Esophagus squamous epithelium (tissue), 5 donors: Measurements from ENCODE around the gene ARPC3. TPM values are rescaled to one million over a fixed set of nuclear protein-coding genes. Genes with fewer than 3 reads are reported as not detected.
"Not testable (repeated sequence)": the region's sequence is repeated elsewhere in the genome, so short reads cannot be mapped to it uniquely, and the experiment has no call there.

Experiments used
- DNase-seq: peaks from one replicate; lab custom pipeline; 2025; lab: John Stamatoyannopoulos, UW
- H3K27ac ChIP-seq, 4 donors: fragments of 200-600 bp; sonication (generic); one replicate each; pipeline ENCODE4 v1.5.1; 2016 to 2019; ENCODE audit warnings: mild to moderate bottlenecking in 1 of 4
- H3K27me3 ChIP-seq, 4 donors: fragments of 200-600 bp; sonication (generic); 1 replicate in 3 of 4; 2 replicates in 1 of 4; pipeline versions ENCODE4 v1.5.1 to v1.6.0; 2017 to 2021; ENCODE audit warnings: antibody characterized with exemption in 1 of 4
- H3K36me3 ChIP-seq, 3 donors: fragments of 200-600 bp; sonication (generic); one replicate each; pipeline ENCODE4 v1.5.1; 2016 to 2019
- H3K4me1 ChIP-seq, 3 donors: fragments of 200-600 bp; sonication (generic); one replicate each; pipeline ENCODE4 v1.5.1; 2017 to 2019
- H3K4me3 ChIP-seq, 4 donors: fragments of 200-600 bp; sonication (generic); 1 replicate in 3 of 4; 2 replicates in 1 of 4; pipeline ENCODE4 v1.5.1; 2016 to 2019; ENCODE audit warnings: mild to moderate bottlenecking in 2 of 4, moderate library complexity in 1 of 4
- H3K9me3 ChIP-seq, 3 donors: fragments of 200-600 bp; sonication (generic); one replicate each; pipeline ENCODE4 v1.5.1; 2016 to 2019
- CTCF ChIP-seq, 6 experiments: fragments of 450-650 bp in 4 of 6; fragments of 200-600 bp in 2 of 6; sonication (generic) in 2 of 6; IDR thresholded peaks; one replicate each; pipeline ENCODE4 v1.5.1; 2016 to 2019; ENCODE audit warnings: antibody characterized with exemption in 6 of 6, mild to moderate bottlenecking in 4 of 6, moderate library complexity in 4 of 6
- POLR2A ChIP-seq, 4 donors: fragments of 450-650 bp; IDR thresholded peaks; one replicate each; pipeline ENCODE4 v1.6.1; 2017; ENCODE audit warnings: antibody characterized with exemption in 4 of 4, mild to moderate bottlenecking in 4 of 4, moderate library complexity in 3 of 4
- WGBS, 2 donors: methylation state at CpG; one replicate each; pipeline ENCODE4 v1.1.5; 2018; 5-methylcytosine and 5-hydroxymethylcytosine counted together
- intact Hi-C: fragments of 100-400 bp; cut with DNase I; formaldehyde crosslinking; loops from one replicate; pipeline ENCODE4 v1.15.0; 2022
- total RNA-seq, 4 donors: library from RNA; depleted of rRNA; stranded (reverse); fragments of >200 nt; gene quantifications; one replicate each; pipeline ENCODE4 v1.1.0, GENCODE V29; 2016
- donor health status: DM: yes; HTN: yes; CAD: no.

ARPC3 gene
- total RNA-seq, 4 donors from 2014 or later: 439 to 894 (median 711) TPM

- intact Hi-C loops: loop anchor here (10.0 kb wide), 1 partner anchor 61 kb away; no protein-coding TSS in a partner anchor
- Histone ChIP-seq H3K4me3 (no peak overlapping the region), H3K36me3 (peaks cover 0 to 71% (median 0%) of the 10 kb centered on the region in 3 donors), H3K4me1 (peaks cover 0 to 16% (median 6%) of the 10 kb centered on the region in 3 donors), H3K27me3 (no peaks in the 10 kb centered on the region), H3K9me3 (no peaks in the 10 kb centered on the region), H3K27ac (no peak overlapping the region)
- no peak for DNase-seq
- TF ChIP-seq CTCF (IDR thresholded peaks at IDR 0.05): no peak
- TF ChIP-seq POLR2A (IDR thresholded peaks at IDR 0.05): no peak
- WGBS, 2 donors: 88 to 89% methylated on average over 4 of the region's 4 CpGs
Observed at GRCh38 chr12:110453569-110454296, 3.6 kb upstream of the ARPC3 start.

DNA sequence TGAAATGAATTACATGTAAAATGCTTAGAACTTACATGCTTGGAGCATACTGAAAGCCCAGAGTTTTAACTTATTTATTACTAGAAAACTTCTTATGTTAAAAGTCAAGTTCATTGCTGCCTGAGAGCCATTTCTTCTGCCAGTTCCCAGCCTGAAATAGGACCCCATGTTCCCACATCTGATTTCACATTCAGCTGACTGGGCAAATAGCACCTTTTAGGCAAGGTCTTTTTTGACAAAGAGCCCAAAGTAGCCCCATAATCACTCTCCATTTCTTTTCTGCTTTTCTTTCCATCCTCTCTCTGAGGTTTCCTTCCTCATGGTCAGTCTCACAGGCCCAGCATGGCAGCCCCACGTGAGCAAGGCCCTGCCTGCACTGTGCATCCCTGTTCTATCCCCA, 1.1 kb upstream of the ARPC3 start:
- H3K4me3 ChIP-seq: no peak overlapping the region
- no peak for TF ChIP-seq CTCF (IDR thresholded peaks at IDR 0.05)
- no peak for TF ChIP-seq POLR2A (IDR thresholded peaks at IDR 0.05)
- no peak for DNase-seq
- no peaks in the 10 kb centered on the region for H3K9me3 ChIP-seq
- no peaks in the 10 kb centered on the region for H3K27me3 ChIP-seq
- H3K27ac ChIP-seq: peak overlapping the region in 3 of 4 donors; percentile 14 to 96 (median 18)
- peaks cover 0 to 38% (median 23%) of the 10 kb centered on the region in 3 donors for H3K4me1 ChIP-seq
- intact Hi-C loops: loop anchor here (10.0 kb wide), 1 partner anchor 64 kb away; no protein-coding TSS in a partner anchor
- WGBS, 2 donors: 50 to 79% methylated on average over 1 of the region's 1 CpG
- H3K36me3 ChIP-seq: peaks cover 0 to 58% (median 0%) of the 10 kb centered on the region in 3 donors

DNA sequence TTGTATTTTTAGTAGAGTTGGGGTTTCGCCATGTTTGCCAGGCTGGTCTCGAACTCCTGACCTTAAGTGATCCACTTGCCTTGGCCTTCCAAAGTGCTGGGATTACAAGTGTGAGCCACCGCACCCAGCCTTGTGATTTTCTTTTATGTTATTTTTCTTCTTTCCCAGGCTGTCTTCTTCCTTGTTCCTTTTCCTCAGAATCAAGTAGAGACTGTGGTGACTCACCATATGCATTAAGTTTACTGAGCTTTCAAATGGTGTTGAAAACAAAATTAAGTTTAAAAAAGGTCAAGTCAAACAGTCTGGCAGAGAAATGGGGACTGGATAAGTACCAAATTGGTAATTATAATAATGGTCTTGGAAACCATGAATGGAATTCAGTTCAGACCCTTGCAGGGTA, 5.7 kb downstream of the ARPC3 start:
- intact Hi-C loops: no loop called here
- Histone ChIP-seq H3K4me1 (peaks cover 0 to 49% (median 28%) of the 10 kb centered on the region in 3 donors), H3K27ac (peak overlapping the region; percentile 39 to 68 (median 56)), H3K27me3 (no peaks in the 10 kb centered on the region), H3K9me3 (no peaks in the 10 kb centered on the region), H3K4me3 (no peak overlapping the region), H3K36me3 (peaks cover 5 to 79% (median 18%) of the 10 kb centered on the region in 3 donors)
- WGBS, 2 donors: 69 to 85% methylated on average over 3 of the region's 3 CpGs
- DNase-seq: no peak
- TF ChIP-seq CTCF (IDR thresholded peaks at IDR 0.05): no peak
- TF ChIP-seq POLR2A (IDR thresholded peaks at IDR 0.05): no peak

DNA sequence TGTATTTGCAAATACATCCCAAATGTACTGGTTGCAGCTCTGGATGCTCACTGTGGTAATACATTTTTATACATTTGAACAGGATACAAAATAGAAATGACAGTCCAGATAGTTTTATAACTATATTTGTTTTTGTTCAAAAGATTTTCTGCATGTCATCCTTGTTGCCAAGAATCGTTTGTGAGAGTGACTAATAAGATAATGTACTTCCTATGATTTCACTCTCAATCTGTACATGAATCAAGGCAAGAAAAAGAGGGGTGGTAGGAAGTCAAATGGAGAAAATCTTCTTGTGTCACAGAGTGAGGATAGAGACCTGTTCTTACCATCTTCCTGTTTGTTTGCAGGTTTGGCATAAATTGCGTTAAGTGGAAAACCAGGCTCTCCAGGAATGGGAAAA, 13.9 kb downstream of the ARPC3 start:
- Histone ChIP-seq H3K36me3 (peaks cover 19 to 77% (median 30%) of the 10 kb centered on the region in 3 donors), H3K27ac (no peak overlapping the region), H3K9me3 (no peaks in the 10 kb centered on the region), H3K4me1 (peaks cover 0 to 7% (median 0%) of the 10 kb centered on the region in 3 donors), H3K4me3 (no peak overlapping the region), H3K27me3 (no peaks in the 10 kb centered on the region)
- WGBS, 2 donors: 42 to 51% methylated on average over 2 of the region's 2 CpGs
- TF ChIP-seq POLR2A (IDR thresholded peaks at IDR 0.05): no peak
- no peak for TF ChIP-seq CTCF (IDR thresholded peaks at IDR 0.05)
- no peak for DNase-seq
- intact Hi-C loops: no loop called here

- Histone ChIP-seq H3K27me3 (no peaks in the 10 kb centered on the region), H3K4me3 (peak overlapping the region; percentile 30 to 68 (median 56)), H3K4me1 (peaks cover 0 to 12% (median 0%) of the 10 kb centered on the region in 3 donors), H3K36me3 (peaks cover 7 to 36% (median 12%) of the 10 kb centered on the region in 3 donors), H3K27ac (peak overlapping the region; percentile 14 to 86 (median 77)), H3K9me3 (no peaks in the 10 kb centered on the region)
- DNase-seq: no peak
- intact Hi-C loops: loop anchor here (5.0 kb wide), 1 partner anchor 330 kb away; no protein-coding TSS in a partner anchor
- WGBS, 2 donors: 75 to 82% methylated on average over 12 of the region's 12 CpGs
- no peak for TF ChIP-seq POLR2A (IDR thresholded peaks at IDR 0.05)
- TF ChIP-seq CTCF (IDR thresholded peaks at IDR 0.05): no peak
Observed at GRCh38 chr12:110431957-110432587, 18.1 kb downstream of the ARPC3 start.

DNA sequence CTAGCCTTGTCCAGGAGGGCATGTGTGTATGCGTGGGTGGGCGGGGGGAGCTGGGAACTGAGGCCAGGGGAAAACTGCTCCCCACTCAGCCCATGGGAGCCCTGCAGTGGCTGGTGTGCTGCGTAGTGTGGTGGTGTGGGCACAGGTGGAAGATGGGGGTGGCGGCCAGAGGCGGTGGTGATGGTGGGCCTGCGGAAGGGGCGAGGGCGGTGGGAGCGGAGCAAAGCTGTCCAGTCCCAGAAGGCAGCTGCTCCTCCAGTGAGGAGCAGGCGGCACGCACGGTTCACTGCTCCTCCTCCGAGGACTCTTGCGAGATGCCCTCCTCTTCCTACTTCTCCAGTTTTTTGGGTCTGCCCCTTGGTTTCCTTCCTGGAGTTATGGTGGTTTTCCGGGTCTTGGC, 20.5 kb downstream of the ARPC3 start:
- Histone ChIP-seq H3K4me1 (peaks cover 0 to 12% (median 0%) of the 10 kb centered on the region in 3 donors), H3K36me3 (peaks cover 0 to 12% (median 0%) of the 10 kb centered on the region in 3 donors)
- not testable (repeated sequence) for H3K4me3 ChIP-seq, H3K27ac ChIP-seq, DNase-seq, H3K27me3 ChIP-seq, H3K9me3 ChIP-seq
- intact Hi-C loops: loop anchor here (5.0 kb wide), 1 partner anchor 327 kb away; no protein-coding TSS in a partner anchor
- 88 to 93% methylated on average over 12 to 14 of the region's 15 CpGs for WGBS, 2 donors
